Measurements from ENCODE around the gene LATS1.
A peak's percentile ranks its signal among the peaks of the same experiment; 100 is the strongest.

The LATS1 gene

GRCh38 chr6:149657441-149657840, 60.5 kb downstream of the LATS1 start:
- DNase-seq = no peak

GRCh38 chr6:149651056-149651455, 66.8 kb downstream of the LATS1 start:
- no peak for DNase-seq

- DNase-seq = peak; percentile 84 to 90
Observed at GRCh38 chr6:149648148-149649145, 69.5 kb downstream of the LATS1 start, which contains the start of gene KATNA1. Gene KATNA1 (minus strand): TSS chr6:149648714. CDS start chr6:149638547, 10,167 bp downstream.

GRCh38 chr6:149646599-149646998, 71.3 kb downstream of the LATS1 start:
- DNase-seq = no peak

- no peak for DNase-seq
Observed at GRCh38 chr6:149642829-149643580, 74.9 kb downstream of the LATS1 start.

GRCh38 chr6:149636124-149636523, 81.8 kb downstream of the LATS1 start:
- DNase-seq = no peak

GRCh38 chr6:149634315-149634714, 83.6 kb downstream of the LATS1 start:
- DNase-seq = no peak

- DNase-seq = peak; percentile 42 to 51
Observed at GRCh38 chr6:149628875-149629510, 88.9 kb downstream of the LATS1 start.

- no peak for DNase-seq
Observed at GRCh38 chr6:149627672-149628071, 90.2 kb downstream of the LATS1 start.

- no peak for DNase-seq
Observed at GRCh38 chr6:149615805-149616204, 102.1 kb downstream of the LATS1 start.

- peak; percentile 18 to 31 for DNase-seq
Observed at GRCh38 chr6:149614337-149614736, 103.6 kb downstream of the LATS1 start.

- DNase-seq = no peak
Observed at GRCh38 chr6:149608381-149608982, 109.4 kb downstream of the LATS1 start.
